ENCODE measurements around the gene PDSS2.

Gene PDSS2

DNA sequence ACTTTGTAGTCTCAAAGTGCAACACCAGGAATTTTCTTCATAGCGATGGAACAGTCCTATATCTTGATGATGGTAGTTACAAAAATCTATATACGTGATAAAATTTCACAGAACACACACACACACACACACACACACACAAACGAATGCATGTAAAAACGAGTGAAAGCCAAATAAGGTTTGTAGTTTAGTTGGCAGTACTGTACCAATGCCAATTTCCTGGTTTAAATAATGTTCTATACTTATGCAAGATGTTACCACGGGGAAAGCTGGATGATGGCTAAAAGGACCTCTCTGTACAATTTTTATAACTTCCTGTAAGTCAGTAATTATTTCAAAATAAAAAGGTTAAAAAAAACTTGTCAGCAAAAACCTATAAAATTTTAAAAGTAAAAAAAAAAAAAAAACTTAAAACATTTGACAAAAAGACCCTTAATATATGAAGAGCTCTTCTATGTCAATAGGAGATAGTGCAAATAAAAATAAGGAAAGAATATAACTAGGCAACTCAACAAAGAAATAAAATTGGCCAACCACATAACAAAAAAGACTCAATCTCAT, 37.6 kb downstream of the PDSS2 start:
- in situ Hi-C loops (cut with HindIII; ENCODE audit: low sequenced_read_pairs), result no loop called here

DNA sequence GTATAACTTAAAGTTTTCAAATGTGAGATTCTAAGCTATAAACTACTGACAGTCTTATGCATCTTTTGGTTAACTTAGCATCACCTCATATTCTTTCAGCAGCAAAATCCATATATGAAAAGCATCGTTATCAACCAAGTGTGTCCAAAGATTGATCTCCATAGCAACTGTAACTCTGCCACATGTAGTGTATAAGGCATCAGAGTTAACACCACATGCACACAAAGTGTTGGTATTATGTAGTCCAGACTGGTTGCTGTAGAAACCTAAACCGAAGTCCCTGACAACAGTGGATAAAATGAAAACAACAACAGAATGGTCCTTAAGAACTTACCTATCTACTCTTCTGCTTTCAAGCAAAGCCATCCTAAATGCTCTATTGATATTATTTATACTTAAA, 39.6 kb downstream of the PDSS2 start:
- DNase-seq (ENCODE audit: low read depth, low spot score), result peak; percentile 20
- TF ChIP-seq, protein P1, sequence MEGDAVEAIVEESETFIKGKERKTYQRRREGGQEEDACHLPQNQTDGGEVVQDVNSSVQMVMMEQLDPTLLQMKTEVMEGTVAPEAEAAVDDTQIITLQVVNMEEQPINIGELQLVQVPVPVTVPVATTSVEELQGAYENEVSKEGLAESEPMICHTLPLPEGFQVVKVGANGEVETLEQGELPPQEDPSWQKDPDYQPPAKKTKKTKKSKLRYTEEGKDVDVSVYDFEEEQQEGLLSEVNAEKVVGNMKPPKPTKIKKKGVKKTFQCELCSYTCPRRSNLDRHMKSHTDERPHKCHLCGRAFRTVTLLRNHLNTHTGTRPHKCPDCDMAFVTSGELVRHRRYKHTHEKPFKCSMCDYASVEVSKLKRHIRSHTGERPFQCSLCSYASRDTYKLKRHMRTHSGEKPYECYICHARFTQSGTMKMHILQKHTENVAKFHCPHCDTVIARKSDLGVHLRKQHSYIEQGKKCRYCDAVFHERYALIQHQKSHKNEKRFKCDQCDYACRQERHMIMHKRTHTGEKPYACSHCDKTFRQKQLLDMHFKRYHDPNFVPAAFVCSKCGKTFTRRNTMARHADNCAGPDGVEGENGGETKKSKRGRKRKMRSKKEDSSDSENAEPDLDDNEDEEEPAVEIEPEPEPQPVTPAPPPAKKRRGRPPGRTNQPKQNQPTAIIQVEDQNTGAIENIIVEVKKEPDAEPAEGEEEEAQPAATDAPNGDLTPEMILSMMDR (IDR thresholded peaks at IDR 0.05; ENCODE audit: low read depth, low read length), result no peak
- in situ Hi-C loops (cut with HindIII; ENCODE audit: low sequenced_read_pairs), result no loop called here

More for the DNA sequence above, 37.6 kb downstream of the PDSS2 start:
- TF ChIP-seq, protein P1 (IDR thresholded peaks at IDR 0.05; ENCODE audit: low read depth, low read length), result no peak
- DNase-seq (ENCODE audit: low read depth, low spot score), result no peak
- H3K4me3 ChIP-seq (ENCODE audit: low read depth, low read length), result no peak overlapping the region

DNA sequence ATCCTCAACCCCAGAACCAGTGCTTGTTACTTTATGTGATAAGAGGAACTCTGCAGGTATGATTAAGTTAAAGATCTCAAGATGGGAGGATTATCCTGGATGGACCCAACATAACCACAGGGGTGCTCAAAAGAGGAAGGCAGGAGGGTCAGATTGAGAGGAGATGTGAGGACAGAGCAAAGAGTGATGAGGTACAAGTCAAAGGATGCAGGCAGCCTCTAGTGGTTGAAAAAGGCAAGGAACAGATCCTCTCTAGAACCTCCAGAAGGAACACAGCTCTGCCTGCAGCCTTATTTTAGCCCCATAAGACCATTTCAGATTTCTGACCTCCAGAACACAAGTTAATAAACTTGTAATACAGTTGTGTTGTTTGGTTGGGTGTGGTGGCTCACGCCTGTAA, 41.2 kb downstream of the PDSS2 start:
- in situ Hi-C loops (cut with HindIII; ENCODE audit: low sequenced_read_pairs), result no loop called here
- no peak overlapping the region for H3K4me3 ChIP-seq (ENCODE audit: low read depth, low read length)
- TF ChIP-seq, protein P1 (IDR thresholded peaks at IDR 0.05; ENCODE audit: low read depth, low read length), result peak; percentile 49
- no peak for DNase-seq (ENCODE audit: low read depth, low spot score)

More for the DNA sequence above, 39.6 kb downstream of the PDSS2 start:
- no peak overlapping the region for H3K4me3 ChIP-seq (ENCODE audit: low read depth, low read length)

DNA sequence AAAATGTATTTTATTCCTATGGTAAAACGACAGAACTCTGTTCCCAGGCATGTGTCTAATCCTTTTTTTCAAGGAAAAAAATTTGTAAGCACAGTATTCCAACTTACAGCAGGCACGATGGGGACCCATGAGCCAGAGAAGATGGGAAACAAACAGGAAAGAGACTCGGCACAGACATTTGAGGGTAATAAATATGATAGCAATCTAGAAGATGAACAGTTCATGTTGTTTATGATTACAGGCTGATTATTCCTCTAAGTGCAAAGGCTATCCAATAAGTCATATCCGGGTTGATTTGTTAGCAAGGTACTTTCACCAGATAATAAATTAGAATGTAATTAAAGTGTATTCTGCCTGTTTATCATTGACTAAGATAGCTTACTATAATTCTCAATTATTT, 43.2 kb downstream of the PDSS2 start:
- H3K4me3 ChIP-seq (ENCODE audit: low read depth, low read length), result no peak overlapping the region
- DNase-seq (ENCODE audit: low read depth, low spot score), result no peak
- in situ Hi-C loops (cut with HindIII; ENCODE audit: low sequenced_read_pairs), result no loop called here
- TF ChIP-seq, protein P1 (IDR thresholded peaks at IDR 0.05; ENCODE audit: low read depth, low read length), result no peak

DNA sequence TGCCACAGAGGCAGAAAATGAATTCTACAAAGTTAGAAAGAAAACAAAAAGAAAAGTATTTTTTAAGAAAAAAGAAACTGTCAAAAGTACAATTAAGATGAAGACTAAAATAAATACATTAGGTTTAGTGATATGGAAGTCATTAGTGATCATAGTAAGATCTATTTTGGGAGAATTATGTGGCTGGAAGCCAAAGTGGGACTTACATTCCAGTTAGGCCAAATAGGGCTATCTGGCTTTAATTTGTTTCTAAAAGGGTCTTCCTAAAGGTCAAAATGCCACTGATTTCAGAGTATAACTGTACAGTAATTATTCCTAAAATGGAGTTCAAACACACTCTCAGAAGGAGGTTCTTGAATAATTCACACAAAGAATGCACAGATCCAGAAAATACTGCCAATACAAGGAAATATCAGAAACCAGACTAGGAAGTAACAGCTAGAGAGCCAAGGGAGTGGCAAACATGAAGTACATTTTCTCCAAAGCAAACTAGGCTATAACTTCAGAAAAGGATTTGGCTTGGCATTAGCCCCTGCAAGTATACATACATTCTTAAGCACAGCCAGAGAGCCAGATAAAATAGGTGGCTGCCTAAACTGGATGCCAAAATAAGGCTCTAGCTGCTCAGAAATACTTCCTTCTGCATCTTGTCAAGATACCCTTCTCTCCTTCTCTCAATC, 45.3 kb downstream of the PDSS2 start:
- no peak for DNase-seq (ENCODE audit: low read depth, low spot score)
- TF ChIP-seq, protein P1 (IDR thresholded peaks at IDR 0.05; ENCODE audit: low read depth, low read length), result no peak
- in situ Hi-C loops (cut with HindIII; ENCODE audit: low sequenced_read_pairs), result no loop called here
- no peak overlapping the region for H3K4me3 ChIP-seq (ENCODE audit: low read depth, low read length)

DNA sequence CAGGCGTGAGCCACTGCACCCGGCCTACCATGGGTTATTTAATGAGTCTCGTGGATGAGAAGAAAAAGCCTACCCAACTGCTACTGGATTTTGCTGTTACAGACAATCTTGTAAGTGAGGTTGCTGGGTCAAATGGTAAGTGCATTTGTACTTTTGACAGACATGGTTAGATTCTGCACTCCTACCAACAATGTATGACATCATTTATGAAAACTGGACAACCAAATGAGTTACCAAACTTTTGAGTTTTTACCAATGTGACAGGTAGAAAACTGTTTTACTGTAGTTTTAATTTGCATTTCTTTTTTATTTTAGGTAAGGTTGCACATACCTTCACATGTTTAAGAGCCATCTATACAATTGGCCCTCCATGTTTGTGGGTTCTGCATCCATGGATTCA, 48.2 kb downstream of the PDSS2 start:
- no peak for DNase-seq (ENCODE audit: low read depth, low spot score)
- in situ Hi-C loops (cut with HindIII; ENCODE audit: low sequenced_read_pairs), result no loop called here
- TF ChIP-seq, protein P1 (IDR thresholded peaks at IDR 0.05; ENCODE audit: low read depth, low read length), result no peak
- no peak overlapping the region for H3K4me3 ChIP-seq (ENCODE audit: low read depth, low read length)

Data from astrocyte of the spinal cord (primary cell).